HCT116 (cell line): Measurements from ENCODE around the gene FCF1. TPM values are rescaled to one million over a fixed set of nuclear protein-coding genes. Genes with fewer than 3 reads are reported as not detected.

Experiments
- ATAC-seq: fragments of 200-7000 bp; cut with Tn5 transposase; 2 replicates; pipeline ENCODE4 v1.9.1; 2020; ENCODE audit warnings: mild to moderate bottlenecking, moderate library complexity
- BruUV-seq: library from RNA; stranded (reverse); fragments of 400-500 nt; replicated peaks from 2 replicates; lab custom pipeline; 2021; lab: Mats Ljungman, UMichigan
- CTCF ChIA-PET: fragments of 300-600 bp; sonication (Branson Sonifier 250); formaldehyde crosslinking; loops from one replicate; lab custom pipeline; 2021; ENCODE audit warnings: antibody characterized with exemption; lab: Charles Lee
- POLR2A ChIA-PET: fragments of 300-600, 350-600 bp; sonication (Branson Sonifier 250); formaldehyde crosslinking; loops from one replicate; lab custom pipeline; 2021; ENCODE audit warnings: antibody characterized with exemption; lab: Charles Lee
- RAD21 ChIA-PET, 2 experiments: fragments of 300-600 bp; sonication (Branson Sonifier 250); formaldehyde crosslinking; loops; one replicate each; lab custom pipeline; 2023; ENCODE audit warnings: low total read pairs in 2 of 2; ENCODE audit not compliant: uncharacterized antibody in 2 of 2, unreplicated experiment in 2 of 2, low non-redundant PET in 1 of 2; lab: Charles Lee
- DNase-seq: peaks from one replicate; pipeline ENCODE4 v3.0.0-alpha.2; 2010; ENCODE audit warnings: low read depth, low spot score
- H2AFZ ChIP-seq: fragments of 200-600 bp; shearing (Covaris generic), sonication (generic); 2 replicates; pipeline ENCODE4 v1.6.1; 2017; ENCODE audit warnings: low read depth, mixed run types, mixed read lengths, antibody characterized with exemption, low read length; ENCODE audit not compliant: poor library complexity, severe bottlenecking
- H3K27ac ChIP-seq: 2 replicates; pipeline ENCODE4 v1.5.1; 2012; ENCODE audit warnings: low read depth, low read length
- H3K27me3 ChIP-seq: fragments of 200-600 bp; sonication (generic); 2 replicates; pipeline ENCODE4 v1.6.1; 2016; ENCODE audit warnings: mixed run types, low read length, mixed read lengths; ENCODE audit not compliant: insufficient read depth
- H3K36me3 ChIP-seq, 2 experiments: fragments of 200-500 bp in 1 of 2; fragments of 200-600 bp in 1 of 2; sonication (Bioruptor generic) in 1 of 2; sonication (generic) in 1 of 2; 2 replicates each; pipeline versions ENCODE4 v1.5.1 to v1.6.1; 2014 to 2016; ENCODE audit warnings: low read length in 2 of 2, inconsistent platforms in 1 of 2, mixed read lengths in 1 of 2, mixed run types in 1 of 2; ENCODE audit not compliant: insufficient read depth in 2 of 2, control insufficient read depth in 1 of 2
- H3K4me1 ChIP-seq, 2 experiments: fragments of 200-600 bp in 1 of 2; sonication (generic) in 1 of 2; 2 replicates each; pipeline versions ENCODE4 v1.5.1 to v1.6.1; 2012 to 2017; ENCODE audit warnings: low read length in 2 of 2, inconsistent platforms in 1 of 2, mild to moderate bottlenecking in 1 of 2, mixed read lengths in 1 of 2, mixed run types in 1 of 2, moderate library complexity in 1 of 2; ENCODE audit not compliant: insufficient read depth in 2 of 2, control insufficient read depth in 1 of 2
- H3K4me2 ChIP-seq: fragments of 200-600 bp; sonication (generic); 2 replicates; pipeline ENCODE4 v1.6.1; 2017; ENCODE audit warnings: mixed run types, low read length, mixed read lengths
- H3K4me3 ChIP-seq, 2 experiments: fragments of 200-600 bp in 1 of 2; sonication (generic) in 1 of 2; replicated peaks in 1 of 2; 2 replicates each; pipeline ENCODE4 v1.5.1; 2011 to 2016; ENCODE audit warnings: low read length in 2 of 2, control low read depth in 1 of 2, low read depth in 1 of 2, mild to moderate bottlenecking in 1 of 2, mixed read lengths in 1 of 2, mixed run types in 1 of 2
- H3K79me2 ChIP-seq: fragments of 200-600 bp; sonication (generic); 2 replicates; pipeline ENCODE4 v1.6.1; 2017; ENCODE audit warnings: mild to moderate bottlenecking, mixed run types, low read length, moderate library complexity, mixed read lengths; ENCODE audit not compliant: insufficient read depth
- H3K9ac ChIP-seq: fragments of 200-600 bp; sonication (generic); 2 replicates; pipeline ENCODE4 v1.6.1; 2016; ENCODE audit warnings: low read length, mixed read lengths
- H3K9me2 ChIP-seq: fragments of 200-600 bp; sonication (generic), shearing (Covaris generic); 2 replicates; pipeline ENCODE4 v1.6.1; 2017; ENCODE audit warnings: mixed run types, mild to moderate bottlenecking, moderate library complexity; ENCODE audit not compliant: insufficient read depth
- H3K9me3 ChIP-seq, 2 experiments: fragments of 200-500 bp in 1 of 2; fragments of 200-600 bp in 1 of 2; sonication (Bioruptor generic) in 1 of 2; sonication (generic) in 1 of 2; 2 replicates each; pipeline ENCODE4 v1.6.1; 2014 to 2017; ENCODE audit warnings: low read length in 2 of 2, mixed read lengths in 2 of 2, inconsistent platforms in 1 of 2, low read depth in 1 of 2, mild to moderate bottlenecking in 1 of 2, mixed run types in 1 of 2, moderate library complexity in 1 of 2; ENCODE audit not compliant: control insufficient read depth in 1 of 2, insufficient read depth in 1 of 2
- H4K20me1 ChIP-seq: fragments of 200-600 bp; sonication (generic), shearing (Covaris generic); 2 replicates; pipeline ENCODE4 v1.6.1; 2017; ENCODE audit warnings: mixed run types, mild to moderate bottlenecking, moderate library complexity; ENCODE audit not compliant: insufficient read depth
- CBX3 ChIP-seq: IDR thresholded peaks from 2 replicates; pipeline ENCODE4 v1.6.1; 2012; ENCODE audit warnings: low read depth
- CEBPB ChIP-seq: IDR thresholded peaks from 2 replicates; pipeline ENCODE4 v1.6.1; 2012; ENCODE audit warnings: low read depth
- EGR1 ChIP-seq: IDR thresholded peaks from 2 replicates; pipeline ENCODE4 v1.6.1; 2012; ENCODE audit warnings: low read depth
- ELF1 ChIP-seq: IDR thresholded peaks from 2 replicates; pipeline ENCODE4 v1.6.1; 2012; ENCODE audit warnings: low read depth, borderline replicate concordance
- EZH2 ChIP-seq: fragments of 200-600 bp; sonication (generic); IDR thresholded peaks from 2 replicates; pipeline ENCODE4 v1.6.1; 2017; ENCODE audit warnings: antibody characterized with exemption, mixed run types
- EZH2phosphoT487 ChIP-seq: fragments of 200-600 bp; IDR thresholded peaks from 2 replicates; pipeline ENCODE4 v1.6.1; 2018; ENCODE audit warnings: antibody characterized with exemption, borderline replicate concordance
- FOSL1 ChIP-seq: IDR thresholded peaks from 2 replicates; pipeline ENCODE4 v1.6.1; 2012; ENCODE audit warnings: low read depth
- POLR2A ChIP-seq: IDR thresholded peaks from 2 replicates; pipeline ENCODE4 v1.7.0; 2011; ENCODE audit warnings: borderline replicate concordance; ENCODE audit not compliant: insufficient read depth, insufficient read length; ENCODE audit errors: extremely low read depth
- POLR2AphosphoS5 ChIP-seq: IDR thresholded peaks from 2 replicates; pipeline ENCODE4 v1.6.1; 2011; ENCODE audit warnings: mild to moderate bottlenecking, low read depth, low read length, moderate library complexity
- SP1 ChIP-seq: IDR thresholded peaks from 2 replicates; pipeline ENCODE4 v1.6.1; 2012; ENCODE audit warnings: low read depth
- SRF ChIP-seq: IDR thresholded peaks from 2 replicates; pipeline ENCODE4 v1.6.1; 2012; ENCODE audit warnings: low read depth
- TCF7L2 ChIP-seq: IDR thresholded peaks from 2 replicates; pipeline ENCODE4 v1.7.0; 2011; ENCODE audit warnings: borderline replicate concordance, inconsistent platforms; ENCODE audit not compliant: insufficient read depth, insufficient read length; ENCODE audit errors: extremely low read depth
- YY1 ChIP-seq: IDR thresholded peaks from 2 replicates; pipeline ENCODE4 v1.6.1; 2011; ENCODE audit warnings: low read length, low read depth, moderate library complexity, mild to moderate bottlenecking; ENCODE audit not compliant: insufficient replicate concordance; ENCODE audit errors: extremely low read depth
- ZBTB33 ChIP-seq: IDR thresholded peaks from 2 replicates; pipeline ENCODE4 v1.6.1; 2011; ENCODE audit warnings: mild to moderate bottlenecking, low read length, moderate library complexity; ENCODE audit not compliant: insufficient replicate concordance; ENCODE audit errors: extremely low read depth
- ZFX ChIP-seq: fragments of 450-650 bp; IDR thresholded peaks from 2 replicates; pipeline ENCODE4 v1.6.1; 2017
- intact Hi-C: fragments of 100-400 bp; cut with micrococcal nuclease; formaldehyde crosslinking; loops from 2 replicates; pipeline ENCODE4 v1.10.0; 2022
- total RNA-seq: library from RNA; stranded (reverse); gene quantifications from one replicate; pipeline ENCODE4 v1.2.1, GENCODE V29; 2021; ENCODE audit not compliant: unreplicated experiment
- TF ChIP-seq, protein P1 (sequence below): IDR thresholded peaks from 2 replicates; pipeline ENCODE4 v1.6.1; 2012
- TF ChIP-seq, protein P2 (sequence below), 3 experiments: fragments of 200-600 bp in 1 of 3; sonication (generic) in 1 of 3; IDR thresholded peaks in 2 of 3; conservative IDR thresholded peaks in 1 of 3; 2 replicates each; pipeline ENCODE4 v1.5.1; 2012 to 2017; ENCODE audit warnings: low read depth in 2 of 3, low read length in 2 of 3, antibody characterized with exemption in 1 of 3, borderline replicate concordance in 1 of 3, control low read depth in 1 of 3, mild to moderate bottlenecking in 1 of 3, mixed read lengths in 1 of 3, mixed run types in 1 of 3, moderate library complexity in 1 of 3; ENCODE audit not compliant: insufficient read depth in 1 of 3

Gene FCF1
- total RNA-seq, 1 experiment from 2014 or later = 69.0 TPM

DNA sequence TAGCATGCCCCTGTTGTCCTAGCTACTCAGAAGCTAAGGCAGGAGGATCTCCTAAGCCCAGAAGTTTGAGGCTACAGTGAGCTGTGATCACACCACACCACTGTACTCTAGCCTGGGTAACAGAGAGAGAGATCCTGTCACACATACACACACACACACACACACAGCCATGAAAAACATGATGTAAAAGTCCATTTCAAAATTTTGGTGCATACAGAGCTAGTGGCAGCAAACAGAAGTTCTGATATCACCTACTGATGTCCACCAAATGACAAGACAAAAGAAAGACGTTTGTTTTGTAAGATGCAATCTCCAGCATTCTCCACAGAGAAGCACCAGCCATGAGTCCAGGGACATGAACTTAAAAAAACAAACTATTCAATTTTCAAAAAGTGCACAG, 15.9 kb upstream of the FCF1 start:
- H3K79me2 ChIP-seq = peaks cover 80% of the 10 kb centered on the region
- no peaks in the 10 kb centered on the region for H4K20me1 ChIP-seq
- H2AFZ ChIP-seq = no peak overlapping the region
- H3K9me3 ChIP-seq = no peaks in the 10 kb centered on the region; a peak in 2 of 4 replicates
- H3K9me2 ChIP-seq = no peaks in the 10 kb centered on the region
- H3K4me3 ChIP-seq = no peak overlapping the region
- no peak overlapping the region for H3K4me2 ChIP-seq
- ChIA-PET RAD21 (no interaction called here), POLR2A (no interaction called here), CTCF (no interaction called here)
- no peak overlapping the region for H3K9ac ChIP-seq
- no peak overlapping the region for H3K27ac ChIP-seq
- no peak for ATAC-seq
- intact Hi-C loops = no loop called here
- TF ChIP-seq FOSL1 (no peak), ZFX (no peak), POLR2A (no peak), EGR1 (no peak), CEBPB (no peak), EZH2phosphoT487 (no peak), CBX3 (no peak), POLR2AphosphoS5 (no peak), ELF1 (no peak), YY1 (no peak), SRF (no peak), EZH2 (no peak), TCF7L2 (no peak), ZBTB33 (no peak), SP1 (no peak)
- TF ChIP-seq, protein P1, sequence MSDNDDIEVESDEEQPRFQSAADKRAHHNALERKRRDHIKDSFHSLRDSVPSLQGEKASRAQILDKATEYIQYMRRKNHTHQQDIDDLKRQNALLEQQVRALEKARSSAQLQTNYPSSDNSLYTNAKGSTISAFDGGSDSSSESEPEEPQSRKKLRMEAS = no peak
- TF ChIP-seq, protein P2, sequence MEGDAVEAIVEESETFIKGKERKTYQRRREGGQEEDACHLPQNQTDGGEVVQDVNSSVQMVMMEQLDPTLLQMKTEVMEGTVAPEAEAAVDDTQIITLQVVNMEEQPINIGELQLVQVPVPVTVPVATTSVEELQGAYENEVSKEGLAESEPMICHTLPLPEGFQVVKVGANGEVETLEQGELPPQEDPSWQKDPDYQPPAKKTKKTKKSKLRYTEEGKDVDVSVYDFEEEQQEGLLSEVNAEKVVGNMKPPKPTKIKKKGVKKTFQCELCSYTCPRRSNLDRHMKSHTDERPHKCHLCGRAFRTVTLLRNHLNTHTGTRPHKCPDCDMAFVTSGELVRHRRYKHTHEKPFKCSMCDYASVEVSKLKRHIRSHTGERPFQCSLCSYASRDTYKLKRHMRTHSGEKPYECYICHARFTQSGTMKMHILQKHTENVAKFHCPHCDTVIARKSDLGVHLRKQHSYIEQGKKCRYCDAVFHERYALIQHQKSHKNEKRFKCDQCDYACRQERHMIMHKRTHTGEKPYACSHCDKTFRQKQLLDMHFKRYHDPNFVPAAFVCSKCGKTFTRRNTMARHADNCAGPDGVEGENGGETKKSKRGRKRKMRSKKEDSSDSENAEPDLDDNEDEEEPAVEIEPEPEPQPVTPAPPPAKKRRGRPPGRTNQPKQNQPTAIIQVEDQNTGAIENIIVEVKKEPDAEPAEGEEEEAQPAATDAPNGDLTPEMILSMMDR (IDR thresholded peaks at IDR 0.05 in 2 of 3, conservative IDR thresholded peaks at IDR 0.05 in 1 of 3; ENCODE audit: borderline replicate concordance in 1 of 3, insufficient read depth in 1 of 3, low read depth in 2 of 3, low read length in 2 of 3) = no peak
- BruUV-seq = no TSS peak
- no peak for DNase-seq
- no peaks in the 10 kb centered on the region for H3K27me3 ChIP-seq
- no peaks in the 10 kb centered on the region; a peak in 1 of 4 replicates for H3K36me3 ChIP-seq
- H3K4me1 ChIP-seq = no peaks in the 10 kb centered on the region
